Measurements from ENCODE around the gene TRERF1.

The TRERF1 gene

DNA sequence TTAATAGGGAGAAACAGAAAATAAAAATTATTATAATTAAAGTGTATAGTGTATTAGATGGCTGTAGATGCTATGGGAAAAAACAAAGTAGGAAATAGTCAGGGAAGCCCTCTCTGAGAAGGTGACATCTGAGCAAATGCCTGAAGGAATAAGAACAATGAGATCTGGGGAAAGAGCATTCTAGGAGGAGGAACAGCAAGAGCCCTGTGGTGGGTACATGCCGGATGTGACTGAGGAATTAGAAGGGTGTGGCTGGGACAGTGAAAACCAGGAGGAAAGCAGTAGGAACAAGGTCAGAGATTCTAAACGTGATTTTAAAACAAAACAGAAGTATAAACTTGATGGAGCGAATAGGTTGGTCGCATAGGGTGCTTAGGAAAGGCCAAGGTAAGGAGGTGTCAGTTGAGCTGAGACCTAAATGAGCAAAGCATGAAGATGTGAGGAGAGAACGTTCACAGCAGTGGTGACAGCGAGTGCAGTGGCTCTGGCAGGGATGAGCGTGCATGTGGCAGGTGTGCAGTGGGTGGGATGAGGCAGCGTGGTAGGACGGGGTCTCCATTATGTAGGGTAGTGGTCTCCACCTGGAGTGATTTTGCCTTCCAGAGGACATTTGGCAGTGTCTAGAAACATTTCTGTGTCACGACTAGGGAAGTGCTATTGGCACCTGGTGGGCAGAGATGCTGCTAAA lies 137.0 kb downstream of the TRERF1 start:
- DNase-seq (ENCODE audit: low read depth), result no peak
- in situ Hi-C loops (cut with HindIII; ENCODE audit: low sequenced_read_pairs), result no loop called here
- no peak overlapping the region for H3K4me3 ChIP-seq (ENCODE audit: low read depth, low read length)

DNA sequence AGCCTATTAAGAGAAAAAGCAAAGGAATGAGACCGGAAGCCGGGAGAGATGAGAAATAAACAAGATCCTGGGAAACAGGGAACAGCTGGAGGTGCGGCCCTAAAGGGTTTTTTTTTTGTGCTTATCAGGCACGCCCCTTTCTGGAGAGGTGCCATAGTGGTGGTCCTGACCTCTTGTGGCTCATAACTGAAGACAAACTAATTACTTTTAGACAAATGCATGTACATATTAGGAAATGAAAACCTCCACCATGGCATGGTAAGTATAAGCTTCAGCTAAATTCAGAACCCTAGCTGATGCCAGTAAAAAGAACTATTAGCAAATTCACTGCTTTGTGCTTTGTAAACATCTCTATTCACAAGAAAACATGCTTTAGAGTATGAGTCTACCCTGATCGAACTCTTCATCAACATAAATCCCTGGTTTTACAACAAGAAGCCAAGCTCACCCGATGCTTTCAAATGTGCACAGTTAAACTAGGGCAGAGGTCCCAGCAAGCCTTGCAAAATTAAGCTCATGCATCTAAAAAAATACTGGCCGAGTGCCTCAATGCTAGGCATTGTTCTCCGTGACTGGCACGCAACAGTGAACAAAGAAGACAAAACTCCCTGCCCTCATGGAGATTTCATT lies 137.7 kb downstream of the TRERF1 start:
- in situ Hi-C loops (cut with HindIII; ENCODE audit: low sequenced_read_pairs), result no loop called here
- no peak for DNase-seq (ENCODE audit: low read depth)

More for the DNA sequence above, 137.0 kb downstream of the TRERF1 start:
- TF ChIP-seq, protein P1, sequence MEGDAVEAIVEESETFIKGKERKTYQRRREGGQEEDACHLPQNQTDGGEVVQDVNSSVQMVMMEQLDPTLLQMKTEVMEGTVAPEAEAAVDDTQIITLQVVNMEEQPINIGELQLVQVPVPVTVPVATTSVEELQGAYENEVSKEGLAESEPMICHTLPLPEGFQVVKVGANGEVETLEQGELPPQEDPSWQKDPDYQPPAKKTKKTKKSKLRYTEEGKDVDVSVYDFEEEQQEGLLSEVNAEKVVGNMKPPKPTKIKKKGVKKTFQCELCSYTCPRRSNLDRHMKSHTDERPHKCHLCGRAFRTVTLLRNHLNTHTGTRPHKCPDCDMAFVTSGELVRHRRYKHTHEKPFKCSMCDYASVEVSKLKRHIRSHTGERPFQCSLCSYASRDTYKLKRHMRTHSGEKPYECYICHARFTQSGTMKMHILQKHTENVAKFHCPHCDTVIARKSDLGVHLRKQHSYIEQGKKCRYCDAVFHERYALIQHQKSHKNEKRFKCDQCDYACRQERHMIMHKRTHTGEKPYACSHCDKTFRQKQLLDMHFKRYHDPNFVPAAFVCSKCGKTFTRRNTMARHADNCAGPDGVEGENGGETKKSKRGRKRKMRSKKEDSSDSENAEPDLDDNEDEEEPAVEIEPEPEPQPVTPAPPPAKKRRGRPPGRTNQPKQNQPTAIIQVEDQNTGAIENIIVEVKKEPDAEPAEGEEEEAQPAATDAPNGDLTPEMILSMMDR (IDR thresholded peaks at IDR 0.05; ENCODE audit: low read depth, low read length, missing control alignments), result no peak

DNA sequence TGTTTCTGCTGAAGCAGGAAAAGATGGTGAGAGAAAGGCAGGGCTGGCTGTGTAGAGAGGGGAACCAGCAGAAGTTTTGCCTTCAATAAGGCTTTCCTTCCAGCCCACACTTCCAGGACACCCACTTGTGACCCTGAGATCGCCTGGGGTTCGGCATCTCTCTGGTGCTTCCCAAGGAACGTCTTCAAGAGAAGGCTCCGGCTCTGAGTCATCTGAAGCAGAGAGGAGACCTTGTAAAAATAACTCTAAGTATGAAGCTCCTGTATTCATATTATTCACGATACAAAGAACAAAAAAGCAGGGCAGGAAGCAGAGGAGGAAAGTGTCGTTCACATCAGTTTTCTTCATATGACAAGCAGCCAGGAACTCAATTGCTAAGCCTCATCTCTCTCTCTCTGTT lies 138.7 kb downstream of the TRERF1 start:
- no peak overlapping the region for H3K4me3 ChIP-seq (ENCODE audit: low read depth, low read length)
- no peak for DNase-seq (ENCODE audit: low read depth)
- in situ Hi-C loops (cut with HindIII; ENCODE audit: low sequenced_read_pairs), result no loop called here
- TF ChIP-seq, protein P1 (IDR thresholded peaks at IDR 0.05; ENCODE audit: low read depth, low read length, missing control alignments), result no peak

More for the DNA sequence above, 137.7 kb downstream of the TRERF1 start:
- TF ChIP-seq, protein P1 (IDR thresholded peaks at IDR 0.05; ENCODE audit: low read depth, low read length, missing control alignments), result no peak
- H3K4me3 ChIP-seq (ENCODE audit: low read depth, low read length), result no peak overlapping the region

DNA sequence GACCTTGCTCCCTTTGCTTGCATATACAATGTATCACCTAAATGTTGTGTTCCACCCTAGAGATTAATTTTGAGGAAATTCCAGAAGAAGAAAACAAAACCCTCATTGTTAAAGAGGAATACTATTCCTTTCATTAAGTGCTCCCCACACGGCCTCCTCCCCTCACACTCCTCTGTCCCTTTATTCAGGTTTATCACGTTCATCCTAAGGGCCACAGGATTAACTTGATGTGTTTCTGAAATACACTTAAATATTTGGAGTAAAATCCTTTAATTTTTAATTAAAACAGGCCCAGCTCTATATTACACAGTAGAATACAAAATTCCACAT lies 144.6 kb downstream of the TRERF1 start:
- H3K4me3 ChIP-seq (ENCODE audit: low read depth, low read length), result no peak overlapping the region
- in situ Hi-C loops (cut with HindIII; ENCODE audit: low sequenced_read_pairs), result no loop called here
- TF ChIP-seq, protein P1 (IDR thresholded peaks at IDR 0.05; ENCODE audit: low read depth, low read length, missing control alignments), result no peak
- DNase-seq (ENCODE audit: low read depth), result no peak

DNA sequence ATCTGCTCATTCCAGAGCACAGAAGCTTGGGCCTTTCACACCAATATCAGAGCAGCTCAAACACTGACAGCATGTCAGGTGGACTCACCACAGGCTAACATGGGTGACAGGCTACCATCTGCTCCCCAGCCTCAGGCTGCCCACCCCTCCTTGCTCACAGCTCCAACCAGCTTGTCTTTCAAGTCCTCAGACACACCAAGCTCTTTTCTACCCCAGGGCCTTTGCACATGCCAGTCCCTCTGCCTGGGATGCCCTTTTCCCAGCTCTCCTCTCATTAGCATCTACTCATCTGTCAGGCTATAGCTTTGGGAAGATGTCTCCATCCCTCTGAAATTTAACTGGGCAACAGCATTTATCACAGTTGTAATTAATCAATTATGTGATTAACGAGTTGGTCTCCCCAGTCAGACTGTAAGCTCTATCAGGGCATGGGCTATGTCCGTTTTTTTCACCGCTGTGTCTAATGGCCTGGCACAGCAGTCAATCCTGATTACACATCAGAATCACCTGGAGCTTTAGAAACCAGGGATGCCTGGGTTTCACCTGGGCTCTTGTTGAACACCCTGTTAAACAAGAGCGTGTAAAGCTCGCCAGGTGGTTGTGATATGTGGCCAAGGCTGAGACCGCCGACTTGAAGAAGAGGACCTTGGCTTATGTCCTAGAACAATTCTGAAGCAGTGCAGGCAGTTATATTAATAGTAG lies 145.1 kb downstream of the TRERF1 start:
- no peak overlapping the region for H3K4me3 ChIP-seq (ENCODE audit: low read depth, low read length)
- no peak for DNase-seq (ENCODE audit: low read depth)
- in situ Hi-C loops (cut with HindIII; ENCODE audit: low sequenced_read_pairs), result no loop called here
- TF ChIP-seq, protein P1 (IDR thresholded peaks at IDR 0.05; ENCODE audit: low read depth, low read length, missing control alignments), result no peak

DNA sequence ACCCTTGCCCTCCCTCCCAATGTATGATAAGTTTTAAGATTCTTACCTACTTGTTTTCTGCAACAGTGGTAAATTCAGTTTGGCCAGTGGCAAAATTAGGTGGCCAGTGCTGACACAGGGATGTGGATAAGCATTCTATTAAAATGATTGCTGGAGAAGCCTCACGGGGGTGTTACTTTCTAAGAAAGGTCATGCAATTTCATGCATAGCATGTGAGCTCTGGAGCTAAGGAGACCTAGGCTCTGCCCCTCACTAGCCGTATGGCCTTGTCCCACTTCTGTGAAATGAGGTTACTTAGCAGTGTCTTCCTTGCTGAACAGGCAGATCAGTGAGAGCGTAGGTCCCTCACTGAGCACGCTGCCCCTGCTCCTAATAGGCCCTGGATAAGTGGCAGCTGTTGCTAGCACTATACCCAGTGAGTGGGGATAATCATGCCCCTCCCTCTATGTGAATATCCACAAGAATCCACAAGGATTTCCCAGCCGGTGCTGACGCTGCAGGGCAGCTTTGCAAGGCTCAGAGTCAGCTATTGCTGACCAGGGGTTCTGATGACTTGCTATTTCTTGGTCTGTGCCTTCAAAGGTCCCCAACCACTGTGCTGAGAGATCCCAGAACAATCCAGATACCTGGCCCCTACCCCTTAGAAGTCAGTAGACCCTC lies 147.5 kb downstream of the TRERF1 start:
- DNase-seq (ENCODE audit: low read depth), result no peak
- in situ Hi-C loops (cut with HindIII; ENCODE audit: low sequenced_read_pairs), result no loop called here
- H3K4me3 ChIP-seq (ENCODE audit: low read depth, low read length), result no peak overlapping the region
- TF ChIP-seq, protein P1 (IDR thresholded peaks at IDR 0.05; ENCODE audit: low read depth, low read length, missing control alignments), result no peak
